GM21381 (cell line): ENCODE measurements around the gene TCF3.

Source experiments
- ATAC-seq: cut with Tn5 transposase; IDR thresholded peaks from one replicate; pipeline ENCODE4 v1.9.1; 2021; ENCODE audit warnings: mild to moderate bottlenecking, moderate library complexity; ENCODE audit not compliant: unreplicated experiment

The TCF3 gene

DNA sequence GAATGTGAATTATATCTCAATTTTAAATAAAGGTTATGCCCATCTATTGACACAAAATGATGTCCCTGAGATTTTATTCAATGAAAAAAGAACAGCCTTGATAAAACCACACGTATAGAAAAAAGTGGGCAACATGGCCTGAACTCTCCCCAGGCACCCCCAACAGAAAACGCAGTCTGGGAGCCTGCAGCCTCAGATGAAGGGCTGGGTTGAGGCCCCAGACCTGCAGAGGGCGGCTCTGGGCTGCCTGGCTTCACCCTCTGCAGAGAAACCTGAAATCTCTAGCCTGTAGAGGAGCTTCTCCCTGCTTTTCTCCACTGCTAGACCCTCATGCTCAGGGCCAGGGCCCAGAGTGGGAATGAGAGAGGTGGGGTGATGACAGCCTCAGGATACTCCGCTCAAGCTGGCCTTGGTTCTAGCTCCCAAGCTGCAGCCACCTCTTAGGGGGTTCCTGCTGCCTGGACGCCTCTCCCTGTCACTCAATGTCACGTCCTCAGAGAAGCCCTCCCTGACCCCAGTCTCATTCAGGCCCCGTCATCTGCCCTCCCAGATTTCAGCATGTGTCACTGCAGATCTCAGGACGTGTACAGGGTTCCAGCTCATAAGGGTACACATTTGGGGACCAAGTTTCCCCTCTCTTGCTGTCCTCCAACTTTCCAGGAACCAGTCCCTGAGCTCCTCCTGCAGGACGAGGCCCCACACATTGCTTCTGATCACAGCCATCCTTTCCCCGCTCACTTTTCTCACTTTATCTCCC, 61.6 kb downstream of the TCF3 start:
- ATAC-seq: no peak

GRCh38 chr19:1587872-1588271, 64.5 kb downstream of the TCF3 start:
- ATAC-seq: no peak

GRCh38 chr19:1585243-1585580, 67.2 kb downstream of the TCF3 start:
- ATAC-seq: no peak

- ATAC-seq: no peak
These were observed 67.7 kb downstream of the TCF3 start for GRCh38 chr19:1584500-1585242.

DNA sequence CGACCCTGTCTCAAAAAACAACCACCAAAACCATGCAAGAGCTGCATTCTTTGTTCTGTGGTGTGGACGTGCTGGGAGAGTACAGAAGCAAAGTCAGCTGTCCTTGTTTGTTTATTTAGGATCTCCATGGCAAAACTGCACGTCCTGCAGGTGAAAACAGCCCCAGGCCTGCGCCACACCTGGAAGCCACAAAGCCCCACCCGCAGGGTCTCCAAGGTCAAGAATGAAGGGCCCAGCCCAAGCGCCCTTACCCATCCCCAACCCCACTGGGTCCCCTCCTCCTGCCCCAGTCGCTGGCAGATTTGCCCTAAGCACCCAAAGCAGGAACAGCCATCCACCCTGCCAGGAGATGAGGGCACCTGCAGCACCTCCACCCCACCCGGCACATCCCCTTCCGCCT, 70.2 kb downstream of the TCF3 start:
- ATAC-seq: no peak

DNA sequence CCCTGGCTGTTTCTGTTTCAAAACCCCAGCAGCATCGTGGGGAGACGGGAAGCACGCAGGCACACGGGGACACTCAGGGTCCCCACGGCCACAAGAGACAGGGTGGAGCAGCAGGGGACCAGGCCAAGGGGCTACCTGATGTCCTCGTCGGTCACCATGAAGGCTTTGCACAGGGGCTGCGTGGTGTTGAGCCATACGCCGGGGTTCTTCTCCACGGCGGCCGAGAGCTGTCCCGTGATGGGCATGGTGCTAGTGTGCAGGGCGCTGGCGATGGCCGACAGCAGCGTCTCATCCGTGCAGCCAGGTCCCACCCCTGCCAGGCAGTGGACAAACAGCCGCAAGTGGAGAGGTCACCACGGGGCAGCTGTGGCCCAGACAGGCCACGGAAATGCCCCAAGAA, 71.5 kb downstream of the TCF3 start:
- ATAC-seq: no peak

GRCh38 chr19:1580382-1580781, 72.0 kb downstream of the TCF3 start:
- no peak for ATAC-seq

DNA sequence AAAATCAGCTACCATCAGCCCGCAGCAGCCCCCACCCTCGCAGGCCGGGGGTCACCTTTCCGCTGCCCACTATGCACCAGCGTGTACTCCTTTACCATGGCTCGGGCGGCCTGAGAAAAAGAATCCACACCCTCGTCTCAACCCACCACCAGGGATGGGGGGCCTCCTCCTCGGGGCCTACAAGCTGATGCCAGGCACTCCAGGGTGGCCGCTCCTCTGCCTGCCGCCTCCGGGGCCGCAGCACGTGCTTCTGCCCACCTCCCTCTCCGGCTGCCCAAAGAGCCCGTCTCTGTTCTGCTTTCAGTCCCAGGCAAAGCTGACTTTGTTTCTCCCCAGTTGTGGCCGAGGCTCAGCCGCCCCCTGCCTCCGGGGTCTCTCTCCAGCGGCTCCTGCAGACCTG, 73.2 kb downstream of the TCF3 start:
- ATAC-seq: no peak

DNA sequence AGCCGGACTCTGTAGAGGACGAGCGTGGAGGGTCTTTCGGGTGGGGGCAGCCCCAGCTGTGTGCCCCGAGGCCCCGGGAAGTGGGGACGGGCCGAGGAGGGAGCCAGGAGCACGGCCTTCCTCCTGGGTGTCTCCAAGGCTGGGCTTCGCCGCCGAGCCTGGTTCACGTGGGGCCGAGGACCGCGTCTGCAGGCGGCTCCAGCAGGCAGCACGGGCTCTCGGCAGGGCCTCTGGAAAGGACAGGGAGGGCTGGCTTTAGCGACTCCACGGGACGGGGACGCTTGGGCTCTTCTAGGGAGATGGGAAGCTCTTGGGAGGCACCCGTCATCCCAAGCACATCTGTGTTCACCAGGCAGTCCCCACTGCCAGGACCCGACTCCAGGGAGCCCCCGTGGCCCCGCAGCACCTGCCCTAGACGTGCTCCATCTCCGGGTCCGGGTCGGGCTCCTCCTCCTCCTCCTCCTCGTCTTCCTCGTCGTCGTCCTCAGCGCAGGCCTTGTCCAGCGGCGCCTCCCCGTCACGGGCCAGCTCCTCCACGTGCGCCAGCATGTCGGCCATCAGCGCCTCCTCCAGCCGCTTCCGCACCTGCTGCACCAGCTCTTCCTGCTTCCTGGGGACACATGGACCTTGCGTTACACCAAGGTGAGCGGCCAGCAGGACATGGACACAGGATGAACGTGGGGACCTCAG, 74.3 kb downstream of the TCF3 start:
- ATAC-seq: no peak

GRCh38 chr19:1577090-1577928, 75.1 kb downstream of the TCF3 start:
- ATAC-seq: no peak

DNA sequence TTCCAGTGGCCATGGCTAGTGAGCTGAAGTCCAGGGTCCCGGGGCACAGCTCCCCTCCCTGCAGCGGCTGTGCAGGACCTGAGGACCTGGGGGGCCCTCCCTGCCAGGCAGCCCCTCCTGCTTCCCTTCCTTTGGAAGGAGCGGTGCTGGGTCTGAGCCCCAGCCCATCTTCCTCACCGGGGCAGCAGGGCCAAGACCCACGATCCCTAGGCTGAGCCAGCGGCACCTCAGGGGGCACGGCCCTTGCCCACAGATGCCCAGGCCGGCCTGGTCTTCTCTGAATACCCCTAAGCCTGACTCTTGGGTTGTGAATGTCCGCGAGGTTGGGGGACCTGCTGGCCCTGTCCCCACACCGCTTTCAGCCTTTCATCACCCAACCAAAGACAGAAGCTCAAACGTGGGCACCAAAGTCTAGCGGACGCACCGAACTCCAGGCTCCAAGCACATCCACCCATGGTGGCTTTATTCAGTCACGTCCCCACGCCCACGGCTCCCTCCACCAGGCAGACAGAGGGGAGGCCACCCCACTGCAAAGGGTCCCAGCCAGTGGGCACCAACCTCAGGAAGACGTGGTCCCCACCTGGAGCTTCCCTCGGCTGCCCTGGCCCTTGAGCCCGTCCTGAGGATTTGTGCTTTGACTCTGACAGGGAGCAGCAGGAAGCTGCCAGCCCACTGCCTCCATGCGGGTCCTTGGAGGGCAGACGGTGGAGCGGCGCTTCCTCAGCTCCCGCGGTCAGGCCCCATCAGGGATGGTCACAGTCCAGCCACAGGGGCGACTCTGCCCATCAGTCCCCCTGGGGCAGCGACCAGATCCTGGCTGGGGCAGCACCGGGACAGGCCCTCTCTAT, 75.9 kb downstream of the TCF3 start:
- no peak for ATAC-seq

DNA sequence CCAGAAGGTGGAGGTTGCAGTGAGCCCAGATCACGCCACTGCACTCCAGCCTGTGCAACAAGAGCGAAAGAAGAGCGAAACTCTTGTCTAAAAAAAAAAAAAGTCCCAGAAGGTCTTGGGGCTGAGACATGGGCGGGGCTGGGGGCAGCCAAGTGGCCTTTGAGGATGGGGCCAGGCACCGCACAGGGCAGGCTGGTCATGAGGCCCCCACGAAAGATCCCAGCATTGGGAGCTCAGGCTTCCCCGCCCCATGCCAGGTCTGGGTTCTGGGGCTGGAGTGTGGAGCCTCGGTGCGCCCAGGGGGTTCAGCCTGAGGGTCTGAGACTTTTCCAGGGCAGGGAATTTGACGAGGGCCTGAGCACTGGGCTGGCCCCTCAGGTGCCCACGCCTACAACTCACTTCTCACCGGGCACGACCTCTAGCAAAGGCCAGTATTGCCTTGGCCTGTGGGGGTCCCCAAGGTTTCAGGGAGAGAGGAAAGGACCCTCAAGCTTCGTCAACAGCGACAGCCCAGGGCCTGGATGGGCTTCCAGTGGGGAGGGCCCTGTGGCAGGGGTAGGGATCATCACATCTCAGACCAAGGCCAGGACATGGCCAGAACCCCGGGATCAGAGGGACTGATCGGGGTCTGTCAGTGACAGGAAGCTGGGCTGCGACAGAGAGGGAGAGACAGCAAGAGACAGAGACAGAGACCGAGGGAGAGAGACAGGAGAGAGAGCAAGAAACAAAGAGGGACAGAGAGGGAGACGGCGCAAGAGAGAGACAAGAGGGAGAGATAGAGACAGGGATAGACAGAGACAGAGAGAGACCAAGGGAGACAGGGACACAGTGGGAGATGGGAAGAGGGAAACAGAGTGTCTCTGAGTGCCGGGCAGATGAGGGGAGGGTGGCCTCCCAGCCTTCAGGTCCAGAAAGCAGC, 76.8 kb downstream of the TCF3 start:
- no peak for ATAC-seq

GRCh38 chr19:1574354-1575136, 77.9 kb downstream of the TCF3 start:
- ATAC-seq: no peak

DNA sequence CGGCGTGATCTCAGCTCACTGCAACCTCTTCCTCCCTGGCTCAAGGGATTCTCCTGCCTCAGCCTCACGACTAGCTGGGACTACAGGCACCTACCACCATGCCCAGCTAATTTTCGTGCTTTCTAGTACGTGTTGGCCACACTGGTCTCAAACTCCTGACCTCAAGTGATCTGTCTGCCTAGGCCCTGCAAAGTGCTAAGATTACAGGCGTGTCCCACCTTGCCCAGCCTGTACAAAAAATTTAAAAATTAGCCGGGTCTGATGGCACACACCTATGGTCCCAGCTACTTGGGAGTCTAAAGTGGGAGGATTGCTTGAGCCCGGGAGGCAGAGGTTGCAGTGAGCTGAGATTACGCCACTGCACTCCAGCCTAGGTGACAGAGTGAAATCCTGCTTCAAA, 79.6 kb downstream of the TCF3 start:
- ATAC-seq: no peak

- no peak for ATAC-seq
These were observed 81.1 kb downstream of the TCF3 start for GRCh38 chr19:1571358-1571757.

- no peak for ATAC-seq
These were observed 81.6 kb downstream of the TCF3 start for GRCh38 chr19:1570836-1571235.

GRCh38 chr19:1569997-1570396, 82.4 kb downstream of the TCF3 start:
- no peak for ATAC-seq

DNA sequence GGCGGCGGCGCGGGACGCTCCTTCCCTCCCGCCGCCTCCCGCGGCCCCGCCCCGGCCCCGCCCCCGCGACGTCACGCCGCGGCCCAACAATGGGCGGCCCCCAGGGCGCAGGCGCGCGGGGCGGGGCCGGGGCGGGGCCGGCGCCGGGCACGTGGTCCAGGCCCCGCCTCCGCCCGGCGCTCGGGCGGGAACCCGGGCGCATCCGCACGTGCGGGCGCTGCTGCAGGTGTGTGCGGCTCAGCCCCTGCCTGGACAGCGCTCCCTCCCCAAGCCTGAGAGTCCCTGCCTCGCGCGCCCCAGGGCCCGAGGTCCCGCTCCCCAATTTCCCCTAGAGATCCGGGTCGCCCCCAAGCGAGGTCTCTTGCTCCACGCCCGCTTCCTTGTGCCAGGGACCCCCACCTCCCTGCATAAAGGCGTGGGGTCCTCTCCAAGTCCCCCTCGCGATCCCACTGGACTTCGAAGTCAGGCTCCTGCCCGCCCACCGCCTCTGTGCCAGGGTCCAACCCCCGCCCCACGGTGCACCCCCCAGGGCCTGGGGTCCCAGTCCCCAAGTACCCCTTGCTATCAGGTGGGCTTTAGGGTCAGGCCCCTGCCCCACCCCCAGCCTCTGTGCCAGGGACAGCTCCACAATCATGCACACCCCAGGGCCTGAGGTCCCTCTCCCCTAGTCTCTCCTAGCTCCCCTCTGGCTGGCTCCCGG, 83.9 kb downstream of the TCF3 start, which contains the start of gene MEX3D:
Gene MEX3D (minus strand): TSS at position 6 of the 700 bp plus-strand sequence. CDS start 267 bp downstream, outside the sequence.
- peak; percentile 65 for ATAC-seq
